ENCODE results near the gene GABRB2. TPM values are rescaled to one million over a fixed set of nuclear protein-coding genes. Genes with fewer than 3 reads are reported as not detected.

The GABRB2 gene
- total RNA-seq, 1 experiment from 2014 or later = not detected

DNA sequence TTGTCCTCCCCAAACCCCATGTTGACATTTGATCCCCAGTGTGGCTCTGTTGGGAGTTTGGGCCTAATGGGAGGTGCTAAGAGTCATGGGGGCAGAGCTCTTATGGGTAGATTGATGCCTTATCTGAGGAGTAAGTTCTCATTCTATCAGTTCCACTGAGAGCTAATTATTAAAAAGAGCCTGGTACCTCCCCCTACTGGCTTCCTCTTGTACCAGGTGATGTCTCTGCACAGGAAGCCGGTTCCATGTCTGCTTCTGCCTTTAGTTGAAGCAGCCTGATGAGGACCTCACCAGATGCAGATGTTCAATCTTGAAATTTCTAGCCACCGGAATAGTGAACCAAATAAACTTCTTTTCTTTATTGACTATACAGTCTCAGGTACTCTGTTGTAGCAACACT lies 10.8 kb downstream of the GABRB2 start:
- ATAC-seq = no peak
- intact Hi-C loops (cut with micrococcal nuclease) = no loop called here
- BruUV-seq (replicated peaks) = no TSS peak
- Histone ChIP-seq H3K9me2 (ENCODE audit: insufficient read depth) (no peaks in the 10 kb centered on the region), H3K4me1 (ENCODE audit: control insufficient read depth in 1 of 2, insufficient read depth in 2 of 2, low read length in 2 of 2) (no peaks in the 10 kb centered on the region), H3K27ac (ENCODE audit: low read depth, low read length) (no peak overlapping the region), H3K4me2 (ENCODE audit: low read length) (no peak overlapping the region), H3K9ac (ENCODE audit: low read length) (no peak overlapping the region), H3K79me2 (ENCODE audit: insufficient read depth, low read length) (no peaks in the 10 kb centered on the region), H3K9me3 (ENCODE audit: control insufficient read depth in 1 of 2, insufficient read depth in 1 of 2, low read depth in 1 of 2, low read length in 2 of 2) (peaks cover 0 to 10% of the 10 kb centered on the region in 2 experiments; a peak in 2 of 4 replicates), H3K4me3 (replicated peaks in 1 of 2; ENCODE audit: low read depth in 1 of 2, low read length in 2 of 2) (no peak overlapping the region), H3K27me3 (ENCODE audit: insufficient read depth, low read length) (no peaks in the 10 kb centered on the region), H4K20me1 (ENCODE audit: insufficient read depth) (no peaks in the 10 kb centered on the region), H2AFZ (ENCODE audit: low read depth, low read length, poor library complexity, severe bottlenecking) (no peak overlapping the region), H3K36me3 (ENCODE audit: control insufficient read depth in 1 of 2, insufficient read depth in 2 of 2, low read length in 2 of 2) (no peaks in the 10 kb centered on the region; a peak in 1 of 4 replicates)
- ChIA-PET POLR2A (no interaction called here), RAD21 (ENCODE audit: low non-redundant PET in 1 of 2, low total read pairs in 2 of 2, uncharacterized antibody in 2 of 2, unreplicated experiment in 2 of 2) (no interaction called here), CTCF (no interaction called here)
- TF ChIP-seq SP1 (IDR thresholded peaks at IDR 0.05; ENCODE audit: low read depth) = no peak
- TF ChIP-seq EGR1 (IDR thresholded peaks at IDR 0.05; ENCODE audit: low read depth) = no peak
- no peak for TF ChIP-seq FOSL1 (IDR thresholded peaks at IDR 0.05; ENCODE audit: low read depth)
- TF ChIP-seq ZFX (IDR thresholded peaks at IDR 0.05) = no peak
- no peak for TF ChIP-seq EZH2phosphoT487 (IDR thresholded peaks at IDR 0.05; ENCODE audit: borderline replicate concordance)
- no peak for TF ChIP-seq POLR2A (IDR thresholded peaks at IDR 0.05; ENCODE audit: borderline replicate concordance, extremely low read depth, insufficient read depth, insufficient read length)
- TF ChIP-seq SIN3A (IDR thresholded peaks at IDR 0.05; ENCODE audit: low read depth) = no peak
- no peak for TF ChIP-seq SRF (IDR thresholded peaks at IDR 0.05; ENCODE audit: low read depth)
- TF ChIP-seq EZH2 (IDR thresholded peaks at IDR 0.05) = no peak
- TF ChIP-seq ZNF274 (IDR thresholded peaks at IDR 0.05; ENCODE audit: low read depth, low read length) = no peak
- no peak for DNase-seq (ENCODE audit: low read depth, low spot score)

DNA sequence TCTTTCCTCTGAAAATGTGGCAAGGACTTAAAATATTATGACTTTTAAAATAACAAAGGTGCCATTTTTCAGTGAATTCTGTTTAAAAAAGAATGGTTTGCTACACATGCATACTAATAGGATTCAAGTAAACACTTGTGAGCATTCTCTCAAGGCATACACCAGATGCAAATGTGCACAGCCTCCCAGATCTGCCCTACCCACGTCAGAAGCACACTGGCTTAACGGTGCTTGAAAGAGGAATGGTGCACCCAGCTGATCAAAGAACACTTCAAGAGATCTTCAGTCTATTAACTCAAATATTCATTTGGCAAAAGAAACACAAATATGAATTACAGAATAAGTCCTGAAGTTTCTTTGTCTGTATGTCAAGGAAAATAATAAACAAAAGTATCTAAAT lies 15.8 kb downstream of the GABRB2 start:
- no peak overlapping the region for H3K27ac ChIP-seq (ENCODE audit: low read depth, low read length)
- H3K36me3 ChIP-seq (ENCODE audit: control insufficient read depth in 1 of 2, insufficient read depth in 2 of 2, low read length in 2 of 2) = no peaks in the 10 kb centered on the region; a peak in 1 of 4 replicates
- no peak overlapping the region for H3K9ac ChIP-seq (ENCODE audit: low read length)
- CTCF ChIA-PET = no interaction called here
- RAD21 ChIA-PET (ENCODE audit: low non-redundant PET in 1 of 2, low total read pairs in 2 of 2, uncharacterized antibody in 2 of 2, unreplicated experiment in 2 of 2) = no interaction called here
- H4K20me1 ChIP-seq (ENCODE audit: insufficient read depth) = no peaks in the 10 kb centered on the region
- no peak overlapping the region for H3K4me3 ChIP-seq (replicated peaks in 1 of 2; ENCODE audit: low read depth in 1 of 2, low read length in 2 of 2)
- H3K4me1 ChIP-seq (ENCODE audit: control insufficient read depth in 1 of 2, insufficient read depth in 2 of 2, low read length in 2 of 2) = no peaks in the 10 kb centered on the region
- no TSS peak for BruUV-seq (replicated peaks)
- DNase-seq (ENCODE audit: low read depth, low spot score) (no peak), ATAC-seq (no peak)
- H3K9me2 ChIP-seq (ENCODE audit: insufficient read depth) = no peaks in the 10 kb centered on the region
- no peaks in the 10 kb centered on the region for H3K79me2 ChIP-seq (ENCODE audit: insufficient read depth, low read length)
- H3K4me2 ChIP-seq (ENCODE audit: low read length) = no peak overlapping the region
- no peak overlapping the region for H2AFZ ChIP-seq (ENCODE audit: low read depth, low read length, poor library complexity, severe bottlenecking)
- POLR2A ChIA-PET = no interaction called here
- H3K9me3 ChIP-seq (ENCODE audit: control insufficient read depth in 1 of 2, insufficient read depth in 1 of 2, low read depth in 1 of 2, low read length in 2 of 2) = peaks cover 0 to 4% of the 10 kb centered on the region in 2 experiments; a peak in 2 of 4 replicates
- H3K27me3 ChIP-seq (ENCODE audit: insufficient read depth, low read length) = no peaks in the 10 kb centered on the region
- intact Hi-C loops (cut with micrococcal nuclease) = no loop called here
- TF ChIP-seq EZH2phosphoT487 (IDR thresholded peaks at IDR 0.05; ENCODE audit: borderline replicate concordance) = no peak
- TF ChIP-seq, protein P1, sequence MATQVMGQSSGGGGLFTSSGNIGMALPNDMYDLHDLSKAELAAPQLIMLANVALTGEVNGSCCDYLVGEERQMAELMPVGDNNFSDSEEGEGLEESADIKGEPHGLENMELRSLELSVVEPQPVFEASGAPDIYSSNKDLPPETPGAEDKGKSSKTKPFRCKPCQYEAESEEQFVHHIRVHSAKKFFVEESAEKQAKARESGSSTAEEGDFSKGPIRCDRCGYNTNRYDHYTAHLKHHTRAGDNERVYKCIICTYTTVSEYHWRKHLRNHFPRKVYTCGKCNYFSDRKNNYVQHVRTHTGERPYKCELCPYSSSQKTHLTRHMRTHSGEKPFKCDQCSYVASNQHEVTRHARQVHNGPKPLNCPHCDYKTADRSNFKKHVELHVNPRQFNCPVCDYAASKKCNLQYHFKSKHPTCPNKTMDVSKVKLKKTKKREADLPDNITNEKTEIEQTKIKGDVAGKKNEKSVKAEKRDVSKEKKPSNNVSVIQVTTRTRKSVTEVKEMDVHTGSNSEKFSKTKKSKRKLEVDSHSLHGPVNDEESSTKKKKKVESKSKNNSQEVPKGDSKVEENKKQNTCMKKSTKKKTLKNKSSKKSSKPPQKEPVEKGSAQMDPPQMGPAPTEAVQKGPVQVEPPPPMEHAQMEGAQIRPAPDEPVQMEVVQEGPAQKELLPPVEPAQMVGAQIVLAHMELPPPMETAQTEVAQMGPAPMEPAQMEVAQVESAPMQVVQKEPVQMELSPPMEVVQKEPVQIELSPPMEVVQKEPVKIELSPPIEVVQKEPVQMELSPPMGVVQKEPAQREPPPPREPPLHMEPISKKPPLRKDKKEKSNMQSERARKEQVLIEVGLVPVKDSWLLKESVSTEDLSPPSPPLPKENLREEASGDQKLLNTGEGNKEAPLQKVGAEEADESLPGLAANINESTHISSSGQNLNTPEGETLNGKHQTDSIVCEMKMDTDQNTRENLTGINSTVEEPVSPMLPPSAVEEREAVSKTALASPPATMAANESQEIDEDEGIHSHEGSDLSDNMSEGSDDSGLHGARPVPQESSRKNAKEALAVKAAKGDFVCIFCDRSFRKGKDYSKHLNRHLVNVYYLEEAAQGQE (IDR thresholded peaks at IDR 0.05; ENCODE audit: low read depth) = no peak
- no peak for TF ChIP-seq ZNF274 (IDR thresholded peaks at IDR 0.05; ENCODE audit: low read depth, low read length)
- TF ChIP-seq SIN3A (IDR thresholded peaks at IDR 0.05; ENCODE audit: low read depth) = no peak
- TF ChIP-seq SRF (IDR thresholded peaks at IDR 0.05; ENCODE audit: low read depth) = no peak
- TF ChIP-seq CBX3 (IDR thresholded peaks at IDR 0.05; ENCODE audit: low read depth) = no peak
- TF ChIP-seq EGR1 (IDR thresholded peaks at IDR 0.05; ENCODE audit: low read depth) = no peak
- TF ChIP-seq ELF1 (IDR thresholded peaks at IDR 0.05; ENCODE audit: borderline replicate concordance, low read depth) = no peak
- TF ChIP-seq, protein P2, sequence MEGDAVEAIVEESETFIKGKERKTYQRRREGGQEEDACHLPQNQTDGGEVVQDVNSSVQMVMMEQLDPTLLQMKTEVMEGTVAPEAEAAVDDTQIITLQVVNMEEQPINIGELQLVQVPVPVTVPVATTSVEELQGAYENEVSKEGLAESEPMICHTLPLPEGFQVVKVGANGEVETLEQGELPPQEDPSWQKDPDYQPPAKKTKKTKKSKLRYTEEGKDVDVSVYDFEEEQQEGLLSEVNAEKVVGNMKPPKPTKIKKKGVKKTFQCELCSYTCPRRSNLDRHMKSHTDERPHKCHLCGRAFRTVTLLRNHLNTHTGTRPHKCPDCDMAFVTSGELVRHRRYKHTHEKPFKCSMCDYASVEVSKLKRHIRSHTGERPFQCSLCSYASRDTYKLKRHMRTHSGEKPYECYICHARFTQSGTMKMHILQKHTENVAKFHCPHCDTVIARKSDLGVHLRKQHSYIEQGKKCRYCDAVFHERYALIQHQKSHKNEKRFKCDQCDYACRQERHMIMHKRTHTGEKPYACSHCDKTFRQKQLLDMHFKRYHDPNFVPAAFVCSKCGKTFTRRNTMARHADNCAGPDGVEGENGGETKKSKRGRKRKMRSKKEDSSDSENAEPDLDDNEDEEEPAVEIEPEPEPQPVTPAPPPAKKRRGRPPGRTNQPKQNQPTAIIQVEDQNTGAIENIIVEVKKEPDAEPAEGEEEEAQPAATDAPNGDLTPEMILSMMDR (IDR thresholded peaks at IDR 0.05 in 2 of 3, conservative IDR thresholded peaks at IDR 0.05 in 1 of 3; ENCODE audit: borderline replicate concordance in 1 of 3, insufficient read depth in 1 of 3, low read depth in 2 of 3, low read length in 2 of 3) = no peak
- no peak for TF ChIP-seq TCF7L2 (IDR thresholded peaks at IDR 0.05; ENCODE audit: borderline replicate concordance, extremely low read depth, insufficient read depth, insufficient read length)
